GM18907 (cell line): ENCODE measurements around the gene LRRC17.
"Not testable (repeated sequence)": the region's sequence is repeated elsewhere in the genome, so short reads cannot be mapped to it uniquely, and the experiment has no call there.

Source experiments
- ATAC-seq: cut with Tn5 transposase; IDR thresholded peaks from one replicate; pipeline ENCODE4 v1.9.1; 2021; ENCODE audit warnings: mild to moderate bottlenecking, moderate library complexity; ENCODE audit not compliant: unreplicated experiment

Gene LRRC17

GRCh38 chr7:102897211-102897631, 15.6 kb upstream of the LRRC17 start:
- no peak for ATAC-seq

- no peak for ATAC-seq
Measured at GRCh38 chr7:102897856-102898531, 14.8 kb upstream of the LRRC17 start.

GRCh38 chr7:102898532-102898859, 14.3 kb upstream of the LRRC17 start:
- ATAC-seq = no peak

DNA sequence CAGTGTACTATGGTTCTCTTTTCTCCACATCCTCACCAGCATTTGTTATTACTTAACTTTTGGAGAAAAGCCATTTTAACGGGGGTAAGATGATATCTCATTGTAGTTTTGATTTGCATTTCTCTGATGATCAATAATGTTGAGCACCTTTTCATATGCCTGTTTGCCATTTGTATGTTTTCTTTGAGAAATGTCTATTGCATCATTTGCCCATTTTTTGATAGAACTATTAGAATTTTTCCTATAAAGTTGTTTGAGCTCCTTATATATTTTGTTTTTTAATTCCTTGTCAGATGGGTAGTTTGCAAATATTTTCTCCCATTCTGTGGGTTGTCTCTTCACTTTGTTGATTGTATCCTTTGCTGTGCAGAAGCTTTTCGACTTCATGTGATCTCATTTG, 10.7 kb upstream of the LRRC17 start:
- ATAC-seq = not testable (repeated sequence)

GRCh38 chr7:102903576-102903975, 9.2 kb upstream of the LRRC17 start:
- ATAC-seq = not testable (repeated sequence)

- no peak for ATAC-seq
Measured at GRCh38 chr7:102908676-102909075, 4.1 kb upstream of the LRRC17 start.

GRCh38 chr7:102913826-102914225, 1.0 kb downstream of the LRRC17 start:
- no peak for ATAC-seq

- ATAC-seq = no peak
Measured at GRCh38 chr7:102914585-102914984, 1.8 kb downstream of the LRRC17 start.

GRCh38 chr7:102916426-102916825, 3.6 kb downstream of the LRRC17 start:
- ATAC-seq = no peak

DNA sequence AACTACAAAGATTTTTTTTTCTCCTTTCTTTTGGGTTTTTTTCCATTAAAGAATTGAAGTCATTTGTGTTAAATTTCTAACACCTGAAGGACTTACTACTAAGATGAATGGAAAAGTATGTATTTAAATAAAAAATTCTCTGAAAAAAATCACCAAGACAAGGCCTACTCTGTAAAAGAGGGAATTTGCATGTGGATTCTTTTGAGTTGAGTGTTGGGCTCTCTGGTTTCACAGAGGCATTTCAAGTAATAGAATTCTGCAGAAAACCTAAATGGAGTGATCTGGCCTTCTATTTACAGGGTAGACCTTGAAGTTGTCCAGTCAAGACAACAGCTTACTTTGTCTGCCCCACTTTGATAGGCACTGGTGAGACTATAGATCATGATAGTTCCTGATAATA, 4.1 kb downstream of the LRRC17 start:
- no peak for ATAC-seq

DNA sequence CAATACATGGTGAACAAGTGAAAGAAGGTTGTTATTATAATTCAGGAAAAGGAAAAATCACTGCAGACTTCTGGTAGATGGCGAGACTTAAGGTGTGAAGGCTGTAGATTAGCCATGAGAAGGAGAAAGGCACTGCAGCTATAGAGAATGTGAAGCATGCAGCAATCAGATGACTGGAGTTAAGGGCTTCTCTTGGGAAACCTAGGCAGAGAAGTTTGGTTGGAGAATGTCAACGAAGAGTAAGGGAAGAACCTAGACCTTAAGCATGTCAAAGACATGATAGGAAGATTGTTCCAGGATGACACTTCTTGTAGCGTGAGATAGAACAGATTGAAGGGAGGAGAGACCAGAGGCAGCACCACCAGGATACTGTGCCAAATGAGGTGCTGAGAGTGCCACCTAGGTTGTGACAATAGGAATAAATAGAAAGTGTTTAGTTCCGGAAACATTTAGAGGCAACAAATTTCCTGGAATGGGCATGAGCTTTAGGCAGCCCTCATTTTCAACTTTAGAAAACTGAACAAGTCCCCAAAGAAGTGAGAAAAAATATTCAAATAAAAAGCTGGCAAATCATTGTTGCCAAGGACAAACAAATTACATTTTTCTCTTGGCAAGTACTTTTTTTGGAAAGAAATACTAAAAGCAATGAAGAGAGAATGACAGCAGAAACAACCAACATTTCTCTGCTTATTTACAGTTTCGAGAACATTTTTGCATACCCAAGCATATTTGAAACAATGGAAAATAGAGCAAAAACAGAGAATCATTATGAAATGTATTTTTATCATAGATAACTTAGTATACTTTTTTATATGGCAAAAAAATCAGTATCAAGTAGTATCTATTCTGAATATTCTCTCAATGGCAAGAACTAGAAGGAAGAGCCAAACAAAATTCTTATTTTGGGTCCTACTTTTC, 4.9 kb downstream of the LRRC17 start:
- no peak for ATAC-seq

DNA sequence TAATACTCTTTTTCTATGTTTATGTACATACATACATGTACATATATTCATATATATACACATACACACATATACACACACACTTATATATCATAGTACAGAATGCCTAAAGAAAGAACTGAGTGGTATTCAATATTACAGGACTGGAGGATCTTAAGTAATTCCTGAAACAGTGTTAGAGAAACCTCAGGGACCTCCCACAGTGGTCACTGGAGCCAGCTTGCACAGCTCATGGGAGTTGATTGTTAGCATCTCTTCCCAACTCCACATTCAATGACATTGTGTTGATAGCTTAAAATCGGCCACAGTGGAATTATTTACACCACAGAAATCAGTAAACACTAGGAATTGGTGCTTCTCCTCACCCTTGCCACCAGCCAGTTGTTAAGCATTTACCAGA, 6.0 kb downstream of the LRRC17 start:
- ATAC-seq = no peak

DNA sequence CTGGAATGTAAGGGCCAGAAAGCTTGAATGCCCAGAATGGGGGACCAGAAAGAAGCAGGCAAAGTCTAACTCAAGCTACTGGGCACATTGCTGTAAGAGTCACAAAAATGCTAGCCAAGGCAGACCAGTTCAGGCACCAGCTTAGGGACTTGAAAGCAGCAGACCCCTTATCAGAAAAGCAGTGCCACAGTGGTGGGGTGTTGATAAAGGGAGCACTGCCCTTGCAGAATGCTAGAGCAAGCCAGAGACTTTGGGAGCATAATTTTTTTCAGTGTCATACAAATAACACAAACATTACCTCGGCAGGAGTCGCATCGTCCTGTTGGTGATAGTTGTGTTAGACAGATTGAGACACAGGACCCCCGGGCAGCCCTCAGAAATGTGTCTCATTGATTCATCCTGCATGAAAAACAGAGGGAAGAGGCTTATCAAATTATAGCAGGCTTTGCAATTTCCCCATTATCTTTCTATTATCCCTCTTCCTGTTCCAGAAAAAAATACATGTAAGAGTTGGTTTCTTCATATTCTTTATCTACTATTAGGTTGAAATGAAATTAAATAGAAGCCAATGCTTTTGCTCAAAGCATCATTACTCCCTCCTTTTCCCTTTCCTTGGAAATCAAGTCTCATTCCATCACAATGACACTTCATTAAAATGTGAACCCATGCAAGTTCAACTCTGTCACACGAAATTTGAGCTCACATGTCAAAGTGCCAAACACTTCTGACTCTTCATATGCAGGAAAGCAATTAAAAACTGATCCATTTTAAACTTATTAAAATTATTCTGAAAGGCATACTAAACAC, 13.4 kb downstream of the LRRC17 start:
- ATAC-seq = no peak

- no peak for ATAC-seq
Measured at GRCh38 chr7:102926783-102927140, 14.0 kb downstream of the LRRC17 start.

GRCh38 chr7:102927312-102927933, 14.6 kb downstream of the LRRC17 start:
- ATAC-seq = no peak

GRCh38 chr7:102931757-102932156, 19.0 kb downstream of the LRRC17 start:
- ATAC-seq = no peak

- ATAC-seq = no peak
Measured at GRCh38 chr7:102933763-102934162, 21.0 kb downstream of the LRRC17 start.

DNA sequence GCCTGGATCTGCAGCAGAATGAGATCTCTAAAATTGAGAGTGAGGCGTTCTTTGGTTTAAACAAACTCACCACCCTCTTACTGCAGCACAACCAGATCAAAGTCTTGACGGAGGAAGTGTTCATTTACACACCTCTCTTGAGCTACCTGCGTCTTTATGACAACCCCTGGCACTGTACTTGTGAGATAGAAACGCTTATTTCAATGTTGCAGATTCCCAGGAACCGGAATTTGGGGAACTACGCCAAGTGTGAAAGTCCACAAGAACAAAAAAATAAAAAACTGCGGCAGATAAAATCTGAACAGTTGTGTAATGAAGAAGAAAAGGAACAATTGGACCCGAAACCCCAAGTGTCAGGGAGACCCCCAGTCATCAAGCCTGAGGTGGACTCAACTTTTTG, 21.4 kb downstream of the LRRC17 start:
- ATAC-seq = no peak

DNA sequence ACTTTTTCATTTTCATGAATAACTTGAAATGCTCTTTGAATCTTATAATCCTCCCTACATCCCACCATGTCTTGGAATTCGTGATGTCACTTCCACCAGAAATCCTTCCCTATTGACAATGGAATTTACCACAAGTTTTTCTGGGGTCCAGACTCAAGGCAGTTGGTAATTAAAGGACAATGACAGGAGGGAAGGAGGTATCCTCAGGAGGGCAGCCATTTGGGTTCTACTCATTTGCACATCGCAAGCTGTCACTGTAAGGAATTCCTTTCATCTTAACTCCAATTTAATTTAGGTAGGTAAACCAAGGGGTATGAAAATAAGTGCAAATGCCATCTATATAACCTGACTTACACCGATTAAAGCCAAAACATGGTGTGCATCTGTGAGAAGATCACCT, 21.9 kb downstream of the LRRC17 start:
- ATAC-seq = no peak

DNA sequence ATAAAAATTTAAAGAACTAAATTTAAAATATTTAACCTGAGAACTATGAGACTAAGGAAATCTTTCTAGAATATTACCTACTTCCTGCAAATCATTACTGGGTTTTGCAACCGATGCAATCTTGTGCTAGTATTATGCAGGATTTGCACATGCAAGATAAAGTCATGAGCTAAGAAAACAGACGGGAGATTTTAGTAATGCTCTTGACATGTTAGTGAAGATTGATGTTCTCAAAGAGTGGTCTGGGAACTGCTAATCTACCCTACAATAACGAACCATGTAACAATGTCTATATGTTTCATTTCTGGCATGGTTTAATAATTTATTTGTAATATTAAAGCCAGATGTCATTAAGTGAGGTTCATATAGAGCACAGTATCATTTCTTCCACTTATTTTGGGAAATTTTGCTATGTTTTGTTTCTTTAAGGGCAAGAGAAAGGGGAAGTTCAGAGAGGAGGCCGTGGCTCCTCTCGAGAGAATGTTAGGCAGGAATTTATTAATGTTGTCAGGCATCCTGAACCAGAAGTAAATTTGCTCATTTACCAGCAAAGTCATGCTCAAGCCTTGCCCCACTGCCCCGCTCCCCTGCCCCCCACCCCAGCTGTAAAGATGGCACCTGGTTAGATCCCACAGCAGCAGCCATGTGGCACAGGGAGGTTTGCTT, 22.8 kb downstream of the LRRC17 start:
- no peak for ATAC-seq

DNA sequence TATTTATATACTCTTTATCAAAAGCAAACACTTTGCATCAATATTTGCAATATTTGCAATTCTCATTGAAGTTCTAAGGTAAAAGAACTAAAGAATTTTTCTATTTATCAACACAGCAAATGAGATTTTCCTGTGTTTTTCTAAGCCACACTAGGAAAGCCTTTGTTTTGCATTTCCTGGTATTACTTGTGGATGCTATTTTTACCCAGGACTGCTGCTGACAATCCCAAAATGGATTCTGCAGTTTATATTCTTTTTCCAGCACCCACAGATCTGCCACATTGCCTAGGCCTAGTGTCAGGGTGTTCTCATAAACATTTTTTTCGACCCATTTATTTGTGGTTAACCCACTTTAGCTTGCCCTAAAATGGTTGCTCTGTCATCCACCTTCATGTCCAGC, 25.9 kb downstream of the LRRC17 start:
- no peak for ATAC-seq
